Vagina (tissue), 2 donors: ENCODE results near the gene HNRNPUL2.

ENCODE experiments used
- POLR2AphosphoS5 ChIP-seq, 2 donors: sonication (generic); formaldehyde crosslinking; IDR thresholded peaks; one replicate each; pipeline ENCODE4 v1.9.0; 2017; ENCODE audit warnings: antibody characterized with exemption in 2 of 2, mild to moderate bottlenecking in 2 of 2, low read depth in 1 of 2; ENCODE audit not compliant: insufficient read depth in 1 of 2
- TF ChIP-seq, protein P1 (sequence below), 3 experiments: fragments of 450-650 bp in 2 of 3; fragments of 200-600 bp in 1 of 3; sonication (generic) in 1 of 3; IDR thresholded peaks; one replicate each; pipeline ENCODE4 v1.5.1; 2017 to 2019; ENCODE audit warnings: antibody characterized with exemption in 3 of 3, mild to moderate bottlenecking in 2 of 3, moderate library complexity in 2 of 3

DNA sequence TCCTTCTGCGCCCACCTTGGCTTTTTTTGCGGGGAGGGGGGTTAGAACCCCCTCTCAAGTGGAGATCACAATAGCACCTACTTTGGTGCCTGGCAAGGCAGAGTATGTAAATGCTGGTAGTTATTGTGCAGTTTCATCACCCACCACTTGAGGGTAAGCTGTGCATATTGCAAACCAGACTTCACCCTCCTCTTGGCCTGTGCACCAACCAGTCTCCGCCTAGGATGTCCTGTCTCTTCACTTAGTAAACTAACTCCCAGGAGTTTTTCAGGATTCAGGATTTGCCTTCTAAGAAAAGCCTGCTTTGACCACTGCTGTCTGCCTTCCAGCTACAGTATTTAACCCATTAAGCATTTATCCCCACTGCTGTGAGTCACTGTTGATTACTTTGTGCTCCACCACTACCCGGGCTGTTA is 46.4 kb downstream of the HNRNPUL2 start:
- TF ChIP-seq POLR2AphosphoS5 (IDR thresholded peaks at IDR 0.05; ENCODE audit: insufficient read depth in 1 of 2, low read depth in 1 of 2), result peak in 1 of 2 donors; percentile 30
- TF ChIP-seq, protein P1, sequence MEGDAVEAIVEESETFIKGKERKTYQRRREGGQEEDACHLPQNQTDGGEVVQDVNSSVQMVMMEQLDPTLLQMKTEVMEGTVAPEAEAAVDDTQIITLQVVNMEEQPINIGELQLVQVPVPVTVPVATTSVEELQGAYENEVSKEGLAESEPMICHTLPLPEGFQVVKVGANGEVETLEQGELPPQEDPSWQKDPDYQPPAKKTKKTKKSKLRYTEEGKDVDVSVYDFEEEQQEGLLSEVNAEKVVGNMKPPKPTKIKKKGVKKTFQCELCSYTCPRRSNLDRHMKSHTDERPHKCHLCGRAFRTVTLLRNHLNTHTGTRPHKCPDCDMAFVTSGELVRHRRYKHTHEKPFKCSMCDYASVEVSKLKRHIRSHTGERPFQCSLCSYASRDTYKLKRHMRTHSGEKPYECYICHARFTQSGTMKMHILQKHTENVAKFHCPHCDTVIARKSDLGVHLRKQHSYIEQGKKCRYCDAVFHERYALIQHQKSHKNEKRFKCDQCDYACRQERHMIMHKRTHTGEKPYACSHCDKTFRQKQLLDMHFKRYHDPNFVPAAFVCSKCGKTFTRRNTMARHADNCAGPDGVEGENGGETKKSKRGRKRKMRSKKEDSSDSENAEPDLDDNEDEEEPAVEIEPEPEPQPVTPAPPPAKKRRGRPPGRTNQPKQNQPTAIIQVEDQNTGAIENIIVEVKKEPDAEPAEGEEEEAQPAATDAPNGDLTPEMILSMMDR (IDR thresholded peaks at IDR 0.05), result peak in 2 of 3 experiments; percentile 21 to 38
